HEK293 (cell line): ENCODE measurements around the gene OR10A5.

Experiments used
- CTCF ChIA-PET: fragments of 350-600 bp; formaldehyde crosslinking; extraction: SDS; loops from one replicate; lab custom pipeline; 2021; ENCODE audit warnings: antibody characterized with exemption; lab: Yijun Ruan, JAX
- POLR2A ChIA-PET: fragments of 300-600 bp; formaldehyde crosslinking; extraction: SDS; loops from one replicate; lab custom pipeline; 2020; ENCODE audit warnings: antibody characterized with exemption, inconsistent platforms; lab: Yijun Ruan, JAX
- H3K27ac ChIP-seq: fragments of 200-500 bp; sonication (Bioruptor generic); 2 replicates; pipeline ENCODE4 v1.5.1; 2014; ENCODE audit warnings: low read depth, low read length, control low read depth, inconsistent platforms; ENCODE audit errors: extremely low read depth
- H3K36me3 ChIP-seq, 2 experiments: fragments of 200-500 bp in 1 of 2; sonication (Bioruptor generic) in 1 of 2; 1 replicate in 1 of 2; 2 replicates in 1 of 2; pipeline ENCODE4 v1.5.1; 2014 to 2017; ENCODE audit warnings: inconsistent platforms in 2 of 2, low read length in 2 of 2; ENCODE audit not compliant: control insufficient read depth in 2 of 2, insufficient read depth in 1 of 2
- H3K4me1 ChIP-seq: fragments of 200-500 bp; sonication (Bioruptor generic); 2 replicates; pipeline ENCODE4 v1.5.1; 2014; ENCODE audit warnings: mild to moderate bottlenecking, low read length, inconsistent platforms; ENCODE audit not compliant: control insufficient read depth, insufficient read depth
- H3K4me3 ChIP-seq: 2 replicates; pipeline ENCODE4 v1.5.1; 2011; ENCODE audit warnings: low read depth, mild to moderate bottlenecking, control low read depth, low read length, moderate library complexity
- H3K9me3 ChIP-seq: fragments of 200-500 bp; sonication (Bioruptor generic); 2 replicates; pipeline ENCODE4 v1.5.1; 2014; ENCODE audit warnings: low read depth, low read length, inconsistent platforms; ENCODE audit not compliant: control insufficient read depth, insufficient read depth
- HOXD13 ChIP-seq: sonication (generic); formaldehyde crosslinking; IDR thresholded peaks from 2 replicates; pipeline ENCODE4 v1.8.0; 2022; ENCODE audit warnings: missing genetic modification reagents, borderline replicate concordance
- ZNF146 ChIP-seq: fragments of 450-650 bp; formaldehyde crosslinking; IDR thresholded peaks from 2 replicates; pipeline ENCODE4 v1.5.1; 2016; ENCODE audit warnings: missing biosample characterization, missing genetic modification characterization
- ZNF221 ChIP-seq: fragments of 450-650 bp; formaldehyde crosslinking; IDR thresholded peaks from 2 replicates; pipeline ENCODE4 v1.5.1; 2017; ENCODE audit warnings: missing biosample characterization, missing genetic modification characterization, borderline replicate concordance
- ZNF324 ChIP-seq: fragments of 450-650 bp; formaldehyde crosslinking; IDR thresholded peaks from 2 replicates; pipeline ENCODE4 v1.5.1; 2016; ENCODE audit warnings: missing biosample characterization, missing genetic modification characterization
- ZNF394 ChIP-seq: fragments of 450-650 bp; formaldehyde crosslinking; IDR thresholded peaks from 2 replicates; pipeline ENCODE4 v1.5.1; 2016; ENCODE audit warnings: missing biosample characterization, missing genetic modification characterization, mild to moderate bottlenecking, moderate library complexity, borderline replicate concordance
- TF ChIP-seq, protein P1 (sequence below): fragments of 450-650 bp; IDR thresholded peaks from 2 replicates; pipeline ENCODE4 v1.5.1; 2018; ENCODE audit warnings: missing biosample characterization, mild to moderate bottlenecking, missing genetic modification characterization

The OR10A5 gene

DNA sequence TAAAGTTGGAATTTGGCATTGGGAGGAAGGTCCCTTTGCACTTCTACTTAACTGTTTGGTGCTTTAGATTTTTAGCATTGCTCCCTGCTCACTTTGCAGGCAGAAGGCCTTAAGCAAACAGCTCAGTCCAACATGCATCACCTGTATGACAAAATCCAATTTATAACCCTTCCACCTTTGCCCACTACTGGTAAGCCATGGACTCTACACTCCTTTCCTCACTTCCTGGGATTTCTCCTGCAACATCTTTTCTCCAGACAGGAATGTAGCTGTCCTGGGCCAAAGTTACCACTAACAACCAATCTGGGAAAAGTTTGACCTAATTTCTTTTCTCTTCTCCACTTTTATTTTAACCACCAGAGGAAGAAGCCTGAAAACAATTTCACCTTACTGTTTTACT, 48.6 kb downstream of the OR10A5 start (continued):
- TF ChIP-seq, protein P1, sequence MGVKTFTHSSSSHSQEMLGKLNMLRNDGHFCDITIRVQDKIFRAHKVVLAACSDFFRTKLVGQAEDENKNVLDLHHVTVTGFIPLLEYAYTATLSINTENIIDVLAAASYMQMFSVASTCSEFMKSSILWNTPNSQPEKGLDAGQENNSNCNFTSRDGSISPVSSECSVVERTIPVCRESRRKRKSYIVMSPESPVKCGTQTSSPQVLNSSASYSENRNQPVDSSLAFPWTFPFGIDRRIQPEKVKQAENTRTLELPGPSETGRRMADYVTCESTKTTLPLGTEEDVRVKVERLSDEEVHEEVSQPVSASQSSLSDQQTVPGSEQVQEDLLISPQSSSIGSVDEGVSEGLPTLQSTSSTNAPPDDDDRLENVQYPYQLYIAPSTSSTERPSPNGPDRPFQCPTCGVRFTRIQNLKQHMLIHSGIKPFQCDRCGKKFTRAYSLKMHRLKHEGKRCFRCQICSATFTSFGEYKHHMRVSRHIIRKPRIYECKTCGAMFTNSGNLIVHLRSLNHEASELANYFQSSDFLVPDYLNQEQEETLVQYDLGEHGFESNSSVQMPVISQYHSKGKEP (tag by site-specific recombination) = no peak
- no peak for TF ChIP-seq HOXD13 (CRISPR knock-in tag)
- TF ChIP-seq, all 188 proteins: peak for 0

DNA sequence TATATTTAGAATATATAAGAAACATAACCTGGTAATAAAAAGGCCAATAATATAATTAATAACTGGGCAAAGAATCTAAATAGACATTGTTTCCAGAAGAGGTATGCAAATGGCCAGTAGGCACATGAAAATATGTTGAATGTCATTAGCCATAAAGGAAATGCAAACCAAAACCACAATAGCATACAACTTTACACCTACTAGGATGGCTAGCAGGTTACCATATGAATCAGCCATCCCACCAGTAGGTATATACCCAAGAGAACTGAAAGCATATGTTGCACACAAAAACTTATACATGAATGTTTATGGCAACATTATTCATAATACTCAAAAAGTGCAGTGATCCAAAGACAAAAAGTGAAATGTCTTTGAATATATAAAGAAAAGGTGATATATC, 49.5 kb downstream of the OR10A5 start:
- Histone ChIP-seq H3K4me3 (no peak overlapping the region), H3K4me1 (no peaks in the 10 kb centered on the region), H3K9me3 (no peaks in the 10 kb centered on the region), H3K27ac (no peak overlapping the region)
- no peak for TF ChIP-seq ZNF221 (tag by site-specific recombination)
- TF ChIP-seq ZNF146 (tag by site-specific recombination) = no peak
- TF ChIP-seq ZNF324 (tag by site-specific recombination) = no peak
- no peak for TF ChIP-seq ZNF394 (tag by site-specific recombination)
- TF ChIP-seq, all 188 proteins: peak for 0
- ChIA-PET CTCF (no interaction called here), POLR2A (no interaction called here)
- no peaks in the 10 kb centered on the region for H3K36me3 ChIP-seq
